ENCODE data around the gene DVL2.
A peak's percentile ranks its signal among the peaks of the same experiment; 100 is the strongest.

Gene DVL2

DNA sequence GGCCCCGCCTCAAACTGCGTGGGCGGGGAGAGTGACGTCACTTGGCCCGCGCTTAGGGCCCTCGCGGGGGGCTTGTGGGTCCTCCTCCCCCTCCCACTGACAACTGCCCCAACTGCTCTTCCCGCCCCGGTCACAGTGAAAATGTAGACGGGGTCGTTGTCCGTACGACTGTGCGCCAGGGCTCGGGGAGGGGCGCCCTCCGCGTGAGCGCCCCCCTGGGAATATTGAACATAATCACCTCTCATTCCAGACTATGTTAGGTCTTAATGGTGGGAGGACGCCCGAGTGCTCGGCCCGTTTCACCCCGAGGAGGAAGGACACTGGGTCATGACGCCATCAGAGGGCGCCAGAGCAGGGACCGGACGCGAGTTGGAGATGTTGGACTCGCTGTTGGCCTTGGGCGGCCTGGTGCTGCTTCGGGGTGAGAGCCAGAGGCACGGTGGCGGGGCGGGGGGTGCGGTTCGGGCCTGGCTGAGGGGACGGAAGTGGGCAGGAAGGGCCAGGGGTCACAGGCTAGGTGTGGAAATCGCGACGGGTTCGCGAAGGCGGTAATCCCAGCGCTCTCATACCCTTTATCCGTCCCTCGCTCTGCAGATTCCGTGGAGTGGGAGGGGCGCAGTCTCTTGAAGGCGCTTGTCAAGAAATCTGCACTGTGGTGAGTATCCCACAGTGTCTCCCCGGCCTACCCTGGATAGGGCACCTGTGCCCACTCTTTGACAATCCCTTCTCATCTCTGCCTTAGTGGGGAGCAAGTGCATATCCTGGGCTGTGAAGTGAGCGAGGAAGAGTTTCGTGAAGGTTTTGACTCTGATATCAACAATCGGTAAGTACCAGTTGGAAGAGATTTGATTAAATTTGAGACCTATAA is 18.1 kb upstream of the DVL2 start, which contains the start of gene ELP5 (continued):
- TF ChIP-seq, protein P1, sequence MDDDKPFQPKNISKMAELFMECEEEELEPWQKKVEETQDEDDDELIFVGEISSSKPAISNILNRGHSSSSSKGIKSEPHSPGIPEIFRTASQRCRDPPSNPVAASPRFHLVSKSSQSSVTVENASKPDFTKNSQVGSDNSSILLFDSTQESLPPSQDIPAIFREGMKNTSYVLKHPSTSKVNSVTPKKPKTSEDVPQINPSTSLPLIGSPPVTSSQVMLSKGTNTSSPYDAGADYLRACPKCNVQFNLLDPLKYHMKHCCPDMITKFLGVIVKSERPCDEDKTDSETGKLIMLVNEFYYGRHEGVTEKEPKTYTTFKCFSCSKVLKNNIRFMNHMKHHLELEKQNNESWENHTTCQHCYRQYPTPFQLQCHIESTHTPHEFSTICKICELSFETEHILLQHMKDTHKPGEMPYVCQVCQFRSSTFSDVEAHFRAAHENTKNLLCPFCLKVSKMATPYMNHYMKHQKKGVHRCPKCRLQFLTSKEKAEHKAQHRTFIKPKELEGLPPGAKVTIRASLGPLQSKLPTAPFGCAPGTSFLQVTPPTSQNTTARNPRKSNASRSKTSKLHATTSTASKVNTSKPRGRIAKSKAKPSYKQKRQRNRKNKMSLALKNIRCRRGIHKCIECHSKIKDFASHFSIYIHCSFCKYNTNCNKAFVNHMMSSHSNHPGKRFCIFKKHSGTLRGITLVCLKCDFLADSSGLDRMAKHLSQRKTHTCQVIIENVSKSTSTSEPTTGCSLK (tag by site-specific recombination; IDR thresholded peaks at IDR 0.05), result no peak
- no peak for TF ChIP-seq ZNF112 (tag by site-specific recombination; IDR thresholded peaks at IDR 0.05)
- no peak for TF ChIP-seq ZNF544 (tag by site-specific recombination; IDR thresholded peaks at IDR 0.05)
- TF ChIP-seq, protein P2, sequence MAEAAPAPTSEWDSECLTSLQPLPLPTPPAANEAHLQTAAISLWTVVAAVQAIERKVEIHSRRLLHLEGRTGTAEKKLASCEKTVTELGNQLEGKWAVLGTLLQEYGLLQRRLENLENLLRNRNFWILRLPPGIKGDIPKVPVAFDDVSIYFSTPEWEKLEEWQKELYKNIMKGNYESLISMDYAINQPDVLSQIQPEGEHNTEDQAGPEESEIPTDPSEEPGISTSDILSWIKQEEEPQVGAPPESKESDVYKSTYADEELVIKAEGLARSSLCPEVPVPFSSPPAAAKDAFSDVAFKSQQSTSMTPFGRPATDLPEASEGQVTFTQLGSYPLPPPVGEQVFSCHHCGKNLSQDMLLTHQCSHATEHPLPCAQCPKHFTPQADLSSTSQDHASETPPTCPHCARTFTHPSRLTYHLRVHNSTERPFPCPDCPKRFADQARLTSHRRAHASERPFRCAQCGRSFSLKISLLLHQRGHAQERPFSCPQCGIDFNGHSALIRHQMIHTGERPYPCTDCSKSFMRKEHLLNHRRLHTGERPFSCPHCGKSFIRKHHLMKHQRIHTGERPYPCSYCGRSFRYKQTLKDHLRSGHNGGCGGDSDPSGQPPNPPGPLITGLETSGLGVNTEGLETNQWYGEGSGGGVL (tag by site-specific recombination; IDR thresholded peaks at IDR 0.05), result peak; percentile 27; the same call in 1 of the 2 replicates
- no peak; the same call in 1 of the 2 replicates for TF ChIP-seq ZBTB11 (tag by site-specific recombination; conservative IDR thresholded peaks at IDR 0.05; ENCODE audit: low read depth)
- TF ChIP-seq HOXA7 (CRISPR knock-in tag; IDR thresholded peaks at IDR 0.05; ENCODE audit: borderline replicate concordance), result no peak
- TF ChIP-seq ZNF76 (tag by site-specific recombination; IDR thresholded peaks at IDR 0.05; ENCODE audit: borderline replicate concordance, low read depth), result peak; percentile 87
- TF ChIP-seq ZNF626 (tag by site-specific recombination; IDR thresholded peaks at IDR 0.05), result no peak
- no peak for TF ChIP-seq ZNF704 (tag by site-specific recombination; IDR thresholded peaks at IDR 0.05)
- TF ChIP-seq KLF16 (tag by site-specific recombination; IDR thresholded peaks at IDR 0.05), result peak; percentile 84; the same call in 1 of the 2 replicates
- no peak for TF ChIP-seq SCRT1 (tag by site-specific recombination; IDR thresholded peaks at IDR 0.05; ENCODE audit: borderline replicate concordance)
- 0 out of 2 replicates have a peak, but pooled peaks have one; percentile 33 for TF ChIP-seq ZNF366 (tag by site-specific recombination; conservative IDR thresholded peaks at IDR 0.05)
- peak; percentile 99 for TF ChIP-seq GLIS2 (tag by site-specific recombination; IDR thresholded peaks at IDR 0.05)
- TF ChIP-seq ZNF174 (tag by site-specific recombination; IDR thresholded peaks at IDR 0.05), result no peak
- peak; percentile 79; the same call in 1 of the 2 replicates for TF ChIP-seq ZBTB20 (tag by site-specific recombination; IDR thresholded peaks at IDR 0.05)
- TF ChIP-seq ZSCAN30 (tag by site-specific recombination; IDR thresholded peaks at IDR 0.05), result peak; percentile 74
- no peak for TF ChIP-seq ZNF138 (tag by site-specific recombination; IDR thresholded peaks at IDR 0.05; ENCODE audit: borderline replicate concordance)
- no peak for TF ChIP-seq ZNF292 (tag by site-specific recombination; IDR thresholded peaks at IDR 0.05; ENCODE audit: borderline replicate concordance, low read depth)
- peak; percentile 70 for TF ChIP-seq ZNF324 (tag by site-specific recombination; IDR thresholded peaks at IDR 0.05)
- peak; percentile 21; the same call in 1 of the 2 replicates for TF ChIP-seq FEZF1 (tag by site-specific recombination; IDR thresholded peaks at IDR 0.05)
- TF ChIP-seq ZNF639 (tag by site-specific recombination; IDR thresholded peaks at IDR 0.05), result peak; percentile 90
- no peak for TF ChIP-seq ZNF555 (tag by site-specific recombination; conservative IDR thresholded peaks at IDR 0.05)
- TF ChIP-seq ZNF830 (tag by site-specific recombination; IDR thresholded peaks at IDR 0.05; ENCODE audit: low read depth), result no peak
- TF ChIP-seq ZNF558 (tag by site-specific recombination; IDR thresholded peaks at IDR 0.05), result no peak
- 0 out of 2 replicates have a peak, but pooled peaks have one; percentile 26 for TF ChIP-seq ZNF184 (tag by site-specific recombination; IDR thresholded peaks at IDR 0.05)
- TF ChIP-seq, protein P3, sequence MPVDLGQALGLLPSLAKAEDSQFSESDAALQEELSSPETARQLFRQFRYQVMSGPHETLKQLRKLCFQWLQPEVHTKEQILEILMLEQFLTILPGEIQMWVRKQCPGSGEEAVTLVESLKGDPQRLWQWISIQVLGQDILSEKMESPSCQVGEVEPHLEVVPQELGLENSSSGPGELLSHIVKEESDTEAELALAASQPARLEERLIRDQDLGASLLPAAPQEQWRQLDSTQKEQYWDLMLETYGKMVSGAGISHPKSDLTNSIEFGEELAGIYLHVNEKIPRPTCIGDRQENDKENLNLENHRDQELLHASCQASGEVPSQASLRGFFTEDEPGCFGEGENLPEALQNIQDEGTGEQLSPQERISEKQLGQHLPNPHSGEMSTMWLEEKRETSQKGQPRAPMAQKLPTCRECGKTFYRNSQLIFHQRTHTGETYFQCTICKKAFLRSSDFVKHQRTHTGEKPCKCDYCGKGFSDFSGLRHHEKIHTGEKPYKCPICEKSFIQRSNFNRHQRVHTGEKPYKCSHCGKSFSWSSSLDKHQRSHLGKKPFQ (tag by site-specific recombination; IDR thresholded peaks at IDR 0.05), result peak; percentile 59; the same call in 1 of the 2 replicates
- TF ChIP-seq YY1 (tag by site-specific recombination; IDR thresholded peaks at IDR 0.05), result peak; percentile 58; the same call in 1 of the 2 replicates

All from HEK293 (cell line).